HG03558 (cell line): ENCODE data around the gene DNM3.
"Not testable (repeated sequence)": the region's sequence is repeated elsewhere in the genome, so short reads cannot be mapped to it uniquely, and the experiment has no call there.

Experiments
- ATAC-seq: cut with Tn5 transposase; IDR thresholded peaks from one replicate; pipeline ENCODE4 v1.9.1; 2021; ENCODE audit warnings: moderate number of reproducible peaks; ENCODE audit not compliant: unreplicated experiment; ENCODE audit errors: extremely low read depth

DNM3 gene

DNA sequence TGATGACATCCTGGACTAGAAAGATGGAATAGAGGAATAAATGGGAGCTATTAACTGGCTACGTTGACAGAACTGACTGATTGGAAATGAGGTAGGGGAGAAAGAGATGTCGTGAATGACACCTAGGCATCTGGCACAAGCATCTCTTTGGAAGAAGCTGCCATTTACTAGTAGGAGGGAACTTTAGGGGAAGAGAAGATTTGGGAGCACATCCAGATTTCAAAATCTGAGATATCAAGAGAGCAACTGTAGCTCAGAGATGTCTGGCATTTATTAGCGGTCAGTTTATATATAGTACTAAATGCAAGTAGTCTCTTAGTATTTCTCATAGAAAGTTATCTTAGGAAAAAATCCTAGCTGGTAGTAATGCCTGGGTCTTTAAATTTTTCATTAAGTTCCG, 447.3 kb downstream of the DNM3 start:
- ATAC-seq: no peak

DNA sequence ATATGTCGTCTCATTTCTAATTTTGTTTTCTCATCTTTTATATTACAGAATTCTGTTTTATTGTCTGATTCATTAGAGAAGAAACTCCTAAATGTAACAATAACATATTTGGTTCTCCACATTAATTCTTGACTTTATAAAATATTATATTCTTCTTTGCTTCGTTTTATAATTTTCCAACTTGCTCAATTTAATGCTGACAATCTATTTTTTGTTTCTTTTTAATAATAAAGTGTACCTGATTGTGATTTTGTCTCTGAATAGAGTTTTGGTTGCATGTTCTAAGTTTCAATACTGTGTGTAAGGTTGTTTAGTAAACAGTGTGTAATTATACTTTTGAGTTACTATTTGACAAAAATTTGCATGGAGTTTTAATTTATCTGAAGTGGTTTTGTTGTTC, 448.1 kb downstream of the DNM3 start:
- no peak for ATAC-seq

DNA sequence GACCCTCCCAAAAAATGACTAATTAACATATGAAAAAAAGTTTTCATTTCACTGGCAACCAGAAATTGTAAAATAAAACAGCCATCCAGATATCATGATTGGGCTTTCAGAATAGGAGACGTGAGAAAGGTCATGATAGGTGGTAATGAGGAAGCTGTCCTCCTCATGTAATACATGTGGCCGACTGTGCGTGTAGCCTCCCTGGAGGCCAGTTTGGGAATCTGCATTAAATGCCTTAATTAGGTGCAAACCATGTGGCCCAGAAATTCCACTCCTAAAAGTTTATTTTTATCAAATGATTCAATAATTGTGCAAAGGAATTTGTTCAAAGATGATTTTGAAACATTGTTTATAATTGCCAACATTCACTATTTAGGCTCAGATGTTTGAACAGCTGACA, 451.5 kb downstream of the DNM3 start:
- ATAC-seq: no peak

- no peak for ATAC-seq
Observed at GRCh38 chr1:172293429-172293828, 452.1 kb downstream of the DNM3 start.

DNA sequence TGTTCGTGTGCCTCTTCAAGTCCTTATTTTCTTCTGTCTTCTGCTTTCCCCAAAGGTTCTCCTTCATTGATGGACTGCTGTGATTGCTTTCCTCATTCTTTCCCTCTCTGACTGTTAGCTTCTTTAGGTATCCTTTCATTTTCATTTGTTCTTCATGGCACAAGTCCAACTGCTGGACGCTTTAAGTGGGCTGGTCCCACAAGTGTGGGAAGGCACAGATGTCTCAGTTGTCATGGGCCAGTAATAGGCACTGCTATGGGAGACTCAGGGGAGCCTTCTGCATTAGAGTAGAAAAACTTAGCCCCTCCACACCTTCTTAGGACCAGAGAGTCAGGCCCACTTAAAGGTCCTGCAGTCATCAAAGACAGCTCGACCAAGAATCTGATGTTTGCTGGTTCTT, 456.8 kb downstream of the DNM3 start:
- no peak for ATAC-seq

GRCh38 chr1:172298911-172299310, 457.6 kb downstream of the DNM3 start:
- ATAC-seq: no peak

DNA sequence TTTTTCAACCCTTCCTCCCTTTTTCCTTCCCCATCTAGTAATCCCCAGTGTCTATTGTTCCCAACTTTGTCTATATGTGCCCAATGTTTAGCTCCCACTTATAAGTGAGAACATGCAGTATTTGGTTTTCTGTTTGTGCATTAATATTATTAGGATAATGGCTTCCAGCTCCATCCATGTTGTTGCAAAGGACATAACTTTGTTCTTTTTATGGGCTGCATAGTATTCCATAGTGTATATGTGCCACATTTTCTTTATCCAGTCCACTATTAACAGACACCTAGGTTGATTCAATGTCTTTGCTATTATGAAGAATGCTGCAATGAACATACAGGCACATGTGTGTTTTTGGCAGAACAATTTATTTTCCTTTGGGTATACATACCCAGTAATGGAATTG, 458.2 kb downstream of the DNM3 start:
- ATAC-seq: no peak

DNA sequence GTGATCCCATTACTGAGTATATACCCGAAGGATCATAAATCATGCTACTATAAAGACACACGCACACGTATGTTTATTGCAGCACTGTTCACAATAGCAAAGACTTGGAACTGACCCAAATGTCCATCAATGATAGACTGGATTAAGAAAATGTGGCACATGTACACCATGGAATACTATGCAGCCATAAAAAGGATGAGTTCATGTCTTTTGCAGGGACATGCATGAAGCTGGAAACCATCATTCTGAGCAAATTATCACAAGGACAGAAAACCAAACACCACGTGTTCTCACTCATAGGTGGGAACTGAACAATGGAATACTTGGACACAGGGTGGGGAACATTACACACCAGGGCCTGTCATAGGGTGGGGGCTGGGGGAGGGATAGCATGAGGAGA, 466.2 kb downstream of the DNM3 start:
- not testable (repeated sequence) for ATAC-seq

GRCh38 chr1:172308142-172308541, 466.8 kb downstream of the DNM3 start:
- ATAC-seq: no peak

DNA sequence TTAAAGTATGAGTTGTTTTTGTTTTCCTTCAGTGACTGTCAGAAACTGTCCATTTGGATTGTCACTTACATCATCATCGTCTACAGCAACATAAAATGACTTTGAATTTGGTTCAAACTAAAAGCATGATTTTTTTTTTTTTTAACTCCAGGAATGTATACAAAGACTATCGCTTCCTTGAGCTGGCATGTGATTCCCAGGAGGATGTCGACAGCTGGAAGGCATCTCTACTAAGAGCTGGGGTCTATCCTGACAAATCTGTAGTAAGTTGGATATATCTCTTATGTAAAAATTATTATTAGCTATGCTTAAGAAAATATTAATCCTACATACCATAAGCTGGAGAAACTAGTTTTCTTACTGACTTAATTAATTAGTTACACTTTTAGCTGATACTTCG, 467.3 kb downstream of the DNM3 start:
- no peak for ATAC-seq

DNA sequence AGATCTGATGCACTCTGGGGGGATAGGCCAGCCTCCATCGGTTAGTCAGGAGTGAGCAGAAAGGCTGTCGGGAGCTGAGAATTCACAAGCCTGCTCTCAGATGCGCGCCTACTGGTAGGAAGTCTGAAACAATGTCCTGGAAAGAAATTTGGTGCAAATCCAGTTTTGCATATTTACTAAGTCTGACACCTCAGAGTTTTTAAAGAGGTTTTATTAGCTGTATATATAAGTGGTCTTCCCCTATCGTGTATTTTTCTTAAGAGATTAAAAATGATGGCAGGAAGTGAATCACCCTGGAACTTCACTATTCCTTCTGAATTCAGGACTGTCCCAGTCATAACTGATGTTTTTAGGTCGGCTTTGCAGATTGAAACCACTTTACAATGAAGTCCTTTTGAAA, 479.4 kb downstream of the DNM3 start:
- no peak for ATAC-seq

GRCh38 chr1:172321451-172321850, 480.2 kb downstream of the DNM3 start:
- ATAC-seq: no peak

DNA sequence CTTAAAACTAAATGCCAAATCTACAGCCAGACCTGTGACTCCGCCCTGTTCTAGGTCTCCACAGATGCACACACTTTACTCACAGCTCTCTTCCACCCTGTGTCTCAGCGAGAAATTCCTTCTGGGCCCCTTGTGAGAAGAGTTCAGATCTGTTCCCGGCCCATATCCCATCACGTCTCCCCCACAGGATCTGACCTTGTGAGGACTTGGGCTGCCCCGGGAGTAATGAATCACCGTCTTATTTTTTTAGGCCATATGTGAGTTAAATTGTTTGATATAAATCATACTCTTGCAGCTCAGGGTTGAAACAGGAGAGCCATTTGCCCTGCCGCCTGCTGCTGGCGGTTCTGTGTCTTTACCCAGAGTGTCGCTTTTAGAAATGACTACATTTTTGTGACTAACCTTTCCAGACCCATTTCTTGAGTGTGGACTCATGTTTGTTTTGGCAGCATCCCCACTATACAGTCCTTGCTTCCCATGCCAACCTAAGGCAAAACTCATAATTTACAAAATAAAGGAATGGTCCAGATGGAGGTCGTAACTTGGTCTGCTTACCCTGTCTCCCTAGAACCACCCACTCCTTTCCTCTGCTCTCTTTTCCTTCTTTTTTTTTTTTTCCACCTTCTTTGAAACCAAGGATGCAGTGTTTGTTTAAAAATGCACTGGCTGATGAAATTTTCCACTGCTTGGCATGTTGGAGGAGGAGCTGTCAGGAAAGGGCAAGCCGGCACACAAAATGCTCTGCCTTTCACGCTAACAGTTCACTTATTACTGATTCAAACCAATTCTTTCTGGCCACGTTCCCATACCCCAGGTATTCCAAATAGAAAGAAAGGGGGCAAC, 481.1 kb downstream of the DNM3 start:
- no peak for ATAC-seq

DNA sequence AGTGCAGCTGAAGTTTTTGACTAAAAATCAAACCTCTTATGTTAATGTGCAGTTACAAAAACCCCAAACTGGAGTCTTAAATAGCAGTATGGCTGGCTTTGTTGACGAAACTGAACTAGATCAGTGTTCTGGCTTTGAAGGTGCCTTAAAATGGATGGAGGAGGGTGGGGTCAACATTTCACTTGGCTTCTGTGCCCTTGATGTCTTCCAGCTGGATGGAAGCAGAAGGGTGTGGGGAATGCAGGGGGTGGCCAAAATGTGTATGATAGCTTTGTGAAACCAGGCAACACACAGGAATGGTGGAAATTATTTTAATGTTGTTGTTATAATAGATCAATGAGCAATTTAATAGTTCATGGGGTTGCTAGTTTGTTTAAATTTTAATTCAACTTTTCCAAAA, 482.4 kb downstream of the DNM3 start:
- no peak for ATAC-seq

- no peak for ATAC-seq
Observed at GRCh38 chr1:172324086-172324485, 482.8 kb downstream of the DNM3 start.

DNA sequence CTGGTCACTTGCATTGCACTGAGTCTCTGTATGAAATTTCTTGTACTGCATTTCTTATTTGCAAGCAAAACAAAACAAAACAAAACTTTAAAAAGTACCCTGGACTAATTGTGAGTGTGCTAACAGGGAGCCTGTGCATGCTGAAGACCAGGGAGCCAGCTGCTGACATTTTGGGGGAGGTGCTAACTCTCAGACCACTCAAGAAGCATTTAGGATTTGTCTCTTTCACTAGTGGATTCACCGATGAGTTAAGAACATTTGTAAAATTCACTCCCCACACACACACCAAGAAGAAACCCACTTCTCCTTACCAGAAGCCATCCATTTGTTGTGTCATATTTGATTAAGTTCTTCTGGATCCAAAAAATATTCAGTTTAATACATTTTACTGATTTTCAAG, 483.5 kb downstream of the DNM3 start:
- no peak for ATAC-seq

GRCh38 chr1:172325531-172325930, 484.2 kb downstream of the DNM3 start:
- ATAC-seq: no peak

GRCh38 chr1:172326136-172326535, 484.8 kb downstream of the DNM3 start:
- ATAC-seq: no peak

DNA sequence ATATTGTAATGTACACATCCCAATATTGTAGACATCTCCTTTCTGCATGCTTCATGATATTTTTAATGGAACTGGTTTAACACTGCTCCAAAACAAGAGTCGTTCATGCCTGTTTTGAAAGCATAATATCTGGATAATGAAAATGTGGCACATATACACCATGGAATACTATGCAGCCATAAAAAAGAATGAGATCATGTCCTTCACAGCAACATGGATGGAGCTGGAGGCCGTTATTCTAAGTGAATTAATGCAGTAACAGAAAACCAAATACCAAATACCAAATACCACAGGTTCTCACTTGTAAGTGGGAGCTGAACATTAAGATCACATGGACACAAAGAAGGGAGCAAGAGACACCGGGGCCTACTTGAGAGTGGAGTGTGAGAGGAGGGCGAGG, 487.0 kb downstream of the DNM3 start:
- no peak for ATAC-seq

DNA sequence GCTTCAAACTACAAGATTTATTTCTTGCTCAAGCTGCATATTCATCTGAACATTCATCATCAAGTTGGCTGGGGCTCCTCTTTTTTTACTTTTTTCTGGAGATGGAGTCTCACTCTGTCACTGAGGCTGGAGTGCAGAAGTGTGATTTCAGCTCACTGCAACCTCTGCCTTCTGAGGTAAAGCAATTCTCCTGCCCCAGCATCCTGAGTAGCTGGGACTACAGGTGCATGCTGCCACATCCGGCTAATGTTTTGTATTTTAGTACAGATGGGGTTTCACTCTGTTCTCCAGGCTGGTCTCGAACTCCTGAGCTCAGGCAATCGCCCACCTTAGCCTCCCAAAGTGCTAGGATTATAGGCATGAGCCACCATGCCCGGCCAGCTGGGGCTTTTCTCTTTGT, 490.9 kb downstream of the DNM3 start:
- ATAC-seq: no peak

DNA sequence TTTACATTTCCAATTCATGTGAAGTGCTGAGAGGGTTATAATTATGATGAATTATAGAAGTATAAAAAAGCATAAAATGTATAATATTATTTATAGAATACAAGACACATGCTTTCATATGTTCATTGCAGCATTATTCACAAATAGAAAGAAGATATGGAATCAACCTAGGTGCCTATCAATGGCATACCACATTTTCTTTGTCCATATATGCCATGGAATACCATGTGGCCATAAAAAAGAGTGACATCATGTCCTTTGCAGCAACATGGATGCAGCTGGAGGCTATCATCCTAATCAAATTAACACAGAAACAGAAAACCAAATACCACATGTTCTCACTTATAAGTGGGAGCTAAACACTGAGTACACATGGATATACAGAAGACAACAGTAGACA, 494.1 kb downstream of the DNM3 start:
- ATAC-seq: no peak

DNA sequence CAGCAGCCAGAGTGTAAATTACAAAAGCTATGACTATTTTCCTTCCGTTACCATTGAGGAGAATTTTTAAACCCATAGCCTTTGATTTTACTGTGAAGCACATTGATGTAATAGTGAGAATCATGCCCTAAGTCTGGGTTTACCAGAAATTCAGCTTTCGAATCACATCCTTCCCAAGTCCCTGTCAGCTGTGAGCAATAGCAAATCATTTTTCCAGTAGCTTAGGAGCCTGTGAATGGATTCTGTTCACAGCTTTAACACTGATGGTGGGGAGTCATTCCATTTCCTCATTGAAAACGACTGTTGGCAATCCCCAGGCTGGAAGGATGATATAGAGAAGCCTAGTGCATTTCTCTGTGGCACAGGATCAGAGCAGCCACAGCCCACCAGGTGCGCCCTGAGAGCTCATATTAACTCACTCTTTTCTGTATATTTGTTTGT, 497.0 kb downstream of the DNM3 start:
- no peak for ATAC-seq
